Keratinocyte (primary cell): Measurements from ENCODE around the gene GRIN2C.

Experiments used
- EZH2 ChIP-seq: IDR thresholded peaks from one replicate; pipeline ENCODE4 v1.6.1; 2012; ENCODE audit warnings: inconsistent platforms, mild to moderate bottlenecking, low read length, moderate library complexity
- TF ChIP-seq, protein P1 (sequence below), 3 experiments: IDR thresholded peaks in 1 of 3; conservative IDR thresholded peaks in 1 of 3; optimal IDR thresholded peaks in 1 of 3; 2 replicates in 2 of 3; 3 replicates in 1 of 3; pipeline versions ENCODE3 to v1.5.1; 2011; ENCODE audit warnings: low read length in 3 of 3, mild to moderate bottlenecking in 3 of 3, moderate library complexity in 2 of 3, control low read depth in 1 of 3, inconsistent platforms in 1 of 3; ENCODE audit not compliant: insufficient read depth in 2 of 3; ENCODE audit errors: extremely low read depth in 1 of 3

- TF ChIP-seq, protein P1, sequence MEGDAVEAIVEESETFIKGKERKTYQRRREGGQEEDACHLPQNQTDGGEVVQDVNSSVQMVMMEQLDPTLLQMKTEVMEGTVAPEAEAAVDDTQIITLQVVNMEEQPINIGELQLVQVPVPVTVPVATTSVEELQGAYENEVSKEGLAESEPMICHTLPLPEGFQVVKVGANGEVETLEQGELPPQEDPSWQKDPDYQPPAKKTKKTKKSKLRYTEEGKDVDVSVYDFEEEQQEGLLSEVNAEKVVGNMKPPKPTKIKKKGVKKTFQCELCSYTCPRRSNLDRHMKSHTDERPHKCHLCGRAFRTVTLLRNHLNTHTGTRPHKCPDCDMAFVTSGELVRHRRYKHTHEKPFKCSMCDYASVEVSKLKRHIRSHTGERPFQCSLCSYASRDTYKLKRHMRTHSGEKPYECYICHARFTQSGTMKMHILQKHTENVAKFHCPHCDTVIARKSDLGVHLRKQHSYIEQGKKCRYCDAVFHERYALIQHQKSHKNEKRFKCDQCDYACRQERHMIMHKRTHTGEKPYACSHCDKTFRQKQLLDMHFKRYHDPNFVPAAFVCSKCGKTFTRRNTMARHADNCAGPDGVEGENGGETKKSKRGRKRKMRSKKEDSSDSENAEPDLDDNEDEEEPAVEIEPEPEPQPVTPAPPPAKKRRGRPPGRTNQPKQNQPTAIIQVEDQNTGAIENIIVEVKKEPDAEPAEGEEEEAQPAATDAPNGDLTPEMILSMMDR (optimal IDR thresholded peaks at IDR 0.05 in 1 of 3, IDR thresholded peaks at IDR 0.05 in 1 of 3, conservative IDR thresholded peaks at IDR 0.05 in 1 of 3; ENCODE audit: extremely low read depth in 1 of 3, insufficient read depth in 2 of 3, low read length in 3 of 3): no peak
- no peak for TF ChIP-seq EZH2
Measured at GRCh38 chr17:74890554-74890953, 30.9 kb upstream of the GRIN2C start.
